Fibroblast of skin of scalp (primary cell): ENCODE results near the gene DOCK8.

Source experiments
- DNase-seq: peaks from one replicate; pipeline ENCODE4 v3.0.0-alpha.2; 2013

Gene DOCK8

GRCh38 chr9:268616-269015 is 54.0 kb downstream of the DOCK8 start:
- DNase-seq = no peak

- no peak for DNase-seq
Observed at GRCh38 chr9:269081-269711, 54.5 kb downstream of the DOCK8 start.

- DNase-seq = no peak
Observed at GRCh38 chr9:270657-271237, 56.1 kb downstream of the DOCK8 start.

- no peak for DNase-seq
Observed at GRCh38 chr9:272251-273213, 57.9 kb downstream of the DOCK8 start.

GRCh38 chr9:274406-274805 is 59.7 kb downstream of the DOCK8 start:
- DNase-seq = no peak

DNA sequence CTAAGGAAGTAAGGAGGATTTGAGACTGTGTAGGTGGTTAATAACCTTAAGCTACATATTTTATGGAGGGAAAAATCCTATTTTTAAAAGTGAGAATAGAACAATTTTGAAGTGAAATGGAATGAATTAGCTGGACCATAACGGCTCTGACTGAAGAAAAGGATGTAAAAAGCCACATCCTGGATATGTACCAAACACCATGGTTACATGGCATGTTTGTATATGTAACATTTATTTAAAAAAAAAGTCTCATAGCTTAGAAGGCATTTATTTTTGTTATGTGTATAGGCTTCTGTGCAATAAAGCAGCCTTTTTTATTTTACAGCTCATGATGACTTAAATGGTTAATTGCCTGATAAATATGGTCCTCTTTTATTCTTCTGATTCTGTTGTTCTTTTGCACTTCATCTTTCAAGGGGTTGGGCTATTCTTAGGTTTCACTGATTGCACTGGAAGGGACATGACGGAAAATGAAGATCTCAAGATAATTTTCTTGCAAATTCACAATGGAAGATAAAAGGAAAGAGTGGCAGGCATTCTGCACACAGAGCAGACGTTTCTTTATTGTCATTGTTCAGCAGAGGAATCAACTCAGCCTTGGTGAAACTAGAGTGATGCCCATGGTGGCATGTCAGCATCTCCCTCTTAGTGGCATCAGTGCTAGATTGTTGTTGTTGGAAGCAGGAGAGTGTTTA is 63.1 kb downstream of the DOCK8 start:
- no peak for DNase-seq

DNA sequence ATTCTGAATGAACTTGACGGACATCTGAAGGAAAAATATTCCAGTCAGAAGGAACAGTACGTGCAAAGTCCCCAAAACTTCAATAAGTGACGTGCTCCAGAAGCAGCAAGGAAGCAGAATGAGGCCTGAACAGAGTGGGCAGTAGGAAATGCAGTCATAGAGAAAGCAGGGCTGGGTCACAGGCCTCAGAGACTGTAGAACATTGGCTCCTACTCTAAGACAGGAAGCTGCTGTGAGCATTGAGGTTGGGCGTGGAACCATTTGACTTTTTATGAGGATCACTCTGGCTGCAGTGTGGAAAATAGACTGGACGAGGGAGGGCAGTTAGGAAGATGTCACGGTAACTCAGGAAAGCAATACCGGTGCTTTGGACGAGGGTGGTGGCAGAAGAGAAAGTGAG is 64.0 kb downstream of the DOCK8 start:
- no peak for DNase-seq

- no peak for DNase-seq
Observed at GRCh38 chr9:279674-280073, 65.0 kb downstream of the DOCK8 start.

DNA sequence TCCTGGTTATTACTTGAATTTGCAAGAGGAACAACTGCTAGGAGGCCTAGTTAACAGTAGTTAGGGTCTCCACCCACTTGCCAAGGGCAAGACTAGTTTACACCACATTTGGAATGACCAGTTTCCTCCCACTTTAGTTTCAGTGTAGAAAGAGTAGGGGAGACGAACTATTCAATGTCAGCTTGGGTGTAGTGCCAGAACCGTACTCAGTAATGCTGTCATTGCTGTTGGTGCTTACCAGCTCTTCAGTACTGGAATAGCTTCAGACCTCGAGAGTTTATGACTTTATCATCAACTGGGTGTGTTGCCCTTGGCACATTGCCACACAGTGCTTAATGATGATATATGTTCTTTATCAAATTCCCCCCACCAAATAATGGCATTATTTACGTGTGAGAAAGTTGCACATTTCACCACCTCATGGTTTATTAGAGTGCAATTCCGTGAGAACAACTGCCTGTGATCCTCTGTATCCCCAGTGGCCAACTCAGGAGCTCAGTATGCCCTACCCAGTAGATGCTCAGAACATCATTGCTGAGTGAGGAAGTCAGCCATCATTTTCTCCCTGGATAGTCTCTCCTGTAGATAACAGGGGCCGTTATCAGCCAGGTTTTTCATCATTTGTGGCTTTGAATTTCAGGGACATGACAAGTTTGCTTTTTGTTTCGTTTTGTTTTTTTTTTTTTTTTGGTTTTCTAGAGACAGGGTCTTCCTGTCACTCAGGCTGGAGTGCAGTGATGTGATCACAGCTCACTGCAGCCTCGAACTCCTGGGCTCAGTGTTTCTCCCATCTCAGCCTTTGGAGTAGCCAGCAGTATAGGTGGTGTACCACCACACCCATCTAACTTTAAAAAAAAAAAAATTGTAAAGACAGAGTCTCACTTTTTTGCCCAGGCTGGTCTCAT is 67.3 kb downstream of the DOCK8 start:
- DNase-seq = no peak

- no peak for DNase-seq
Observed at GRCh38 chr9:286071-286740, 71.5 kb downstream of the DOCK8 start.

GRCh38 chr9:289121-289520 is 74.5 kb downstream of the DOCK8 start:
- DNase-seq = no peak

GRCh38 chr9:292915-293314 is 78.2 kb downstream of the DOCK8 start:
- no peak for DNase-seq

- DNase-seq = no peak
Observed at GRCh38 chr9:295576-295975, 80.9 kb downstream of the DOCK8 start.

DNA sequence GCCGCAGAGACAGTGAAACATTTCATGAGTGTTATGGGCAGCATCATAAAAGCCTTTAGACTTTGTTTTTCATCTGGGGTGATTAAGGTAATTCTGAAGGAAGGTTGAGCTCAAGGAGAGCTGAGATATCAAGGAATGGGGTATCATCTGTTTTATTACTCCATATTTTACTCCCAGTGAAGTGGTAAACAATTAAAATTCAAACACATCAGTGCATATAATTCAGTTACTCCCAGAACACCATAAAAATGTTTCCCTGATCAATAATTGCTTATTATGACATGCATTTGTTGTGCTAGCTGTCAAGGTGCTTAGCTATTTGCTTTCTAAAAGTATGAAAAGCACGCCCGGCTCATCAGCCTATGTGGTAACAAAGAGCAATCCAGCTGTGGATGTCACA is 81.7 kb downstream of the DOCK8 start:
- no peak for DNase-seq

- no peak for DNase-seq
Observed at GRCh38 chr9:297104-297972, 82.7 kb downstream of the DOCK8 start.

GRCh38 chr9:303502-303901 is 88.8 kb downstream of the DOCK8 start:
- DNase-seq = no peak

DNA sequence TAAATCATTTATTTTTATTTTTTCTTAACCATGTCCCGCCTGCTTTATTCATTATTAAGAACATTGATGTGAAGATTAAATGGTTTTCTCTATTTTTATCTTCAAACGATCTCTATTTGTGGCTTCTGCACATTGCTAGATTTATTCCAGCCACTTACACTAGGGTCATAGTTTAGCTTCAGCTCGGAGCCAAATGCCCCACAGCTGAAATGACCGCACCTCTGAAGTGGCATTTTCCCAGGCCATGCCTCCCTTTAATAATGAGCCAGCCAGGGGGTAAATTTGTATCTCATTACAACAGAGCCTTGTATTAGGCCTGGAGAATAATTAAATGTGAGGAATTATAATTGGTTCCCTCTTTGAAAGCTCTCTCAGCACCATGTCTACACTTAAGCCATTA is 89.4 kb downstream of the DOCK8 start:
- no peak for DNase-seq

GRCh38 chr9:304519-305185 is 90.0 kb downstream of the DOCK8 start:
- peak; percentile 1 for DNase-seq

- DNase-seq = no peak
Observed at GRCh38 chr9:306907-307306, 92.2 kb downstream of the DOCK8 start.

- DNase-seq = no peak
Observed at GRCh38 chr9:311841-312240, 97.2 kb downstream of the DOCK8 start.
